Measurements from ENCODE around the gene NFASC. TPM values are rescaled to one million over a fixed set of nuclear protein-coding genes. Genes with fewer than 3 reads are reported as not detected.

The NFASC gene
- total RNA-seq, 1 experiment from 2014 or later, result 16.9 TPM

GRCh38 chr1:204929487-204930154, 59.0 kb downstream of the NFASC start:
- Histone ChIP-seq H3K4me1 (ENCODE audit: control insufficient read depth, insufficient read depth, low read length) (no peaks in the 10 kb centered on the region; the same call in none of the 2 replicates), H3K36me3 (ENCODE audit: control insufficient read depth, insufficient read depth, low read length) (no peaks in the 10 kb centered on the region), H3K9me3 (ENCODE audit: control insufficient read depth, insufficient read depth, low read depth, low read length) (no peaks in the 10 kb centered on the region), H3K27ac (ENCODE audit: low read length) (no peak overlapping the region), H3K4me3 (ENCODE audit: low read depth in 2 of 2, low read length in 2 of 2) (no peak overlapping the region), H3K27me3 (ENCODE audit: control insufficient read depth, insufficient read depth, low read length) (no peaks in the 10 kb centered on the region)
- intact Hi-C loops (cut with micrococcal nuclease; ENCODE audit: unreplicated experiment), result no loop called here
- ChIA-PET POLR2A (no interaction called here), CTCF (no interaction called here)
- in situ Hi-C loops (cut with HindIII; ENCODE audit: low pct_unique_long_range_greater_than_20kb, low sequenced_read_pairs), result no loop called here
- BruUV-seq (replicated peaks), result no TSS peak
- TF ChIP-seq POLR2AphosphoS5 (IDR thresholded peaks at IDR 0.05; ENCODE audit: low read depth, low read length) (no peak), SIN3A (IDR thresholded peaks at IDR 0.05; ENCODE audit: borderline replicate concordance, insufficient read depth, low read depth, low read length) (no peak), REST (IDR thresholded peaks at IDR 0.05; ENCODE audit: insufficient read depth in 1 of 2, low read depth in 2 of 2, low read length in 1 of 2) (no peak), TCF7L2 (IDR thresholded peaks at IDR 0.05; ENCODE audit: low read depth, low read length) (no peak), CTCF (IDR thresholded peaks at IDR 0.05) (no peak)
- DNase-seq (ENCODE audit: low read depth, low spot score) (no peak), ATAC-seq (no peak)

GRCh38 chr1:204930155-204930523, 59.5 kb downstream of the NFASC start:
- H3K36me3 ChIP-seq (ENCODE audit: control insufficient read depth, insufficient read depth, low read length), result no peaks in the 10 kb centered on the region
- in situ Hi-C loops (cut with HindIII; ENCODE audit: low pct_unique_long_range_greater_than_20kb, low sequenced_read_pairs), result no loop called here
- TF ChIP-seq POLR2AphosphoS5 (IDR thresholded peaks at IDR 0.05; ENCODE audit: low read depth, low read length) (no peak), CTCF (IDR thresholded peaks at IDR 0.05) (no peak)
- H3K4me1 ChIP-seq (ENCODE audit: control insufficient read depth, insufficient read depth, low read length), result no peaks in the 10 kb centered on the region; the same call in 1 of the 2 replicates
- ATAC-seq (no peak), DNase-seq (ENCODE audit: low read depth, low spot score) (no peak)
- CTCF ChIA-PET, result no interaction called here
- POLR2A ChIA-PET, result no interaction called here
- H3K27ac ChIP-seq (ENCODE audit: low read length), result no peak overlapping the region
- intact Hi-C loops (cut with micrococcal nuclease; ENCODE audit: unreplicated experiment), result no loop called here
- no peak overlapping the region for H3K4me3 ChIP-seq (ENCODE audit: low read depth in 2 of 2, low read length in 2 of 2)
- BruUV-seq (replicated peaks), result no TSS peak
- H3K9me3 ChIP-seq (ENCODE audit: control insufficient read depth, insufficient read depth, low read depth, low read length), result no peaks in the 10 kb centered on the region
- no peaks in the 10 kb centered on the region for H3K27me3 ChIP-seq (ENCODE audit: control insufficient read depth, insufficient read depth, low read length)
